Subcutaneous adipose tissue (tissue), 4 donors: Measurements from ENCODE around the gene SYP. TPM values are rescaled to one million over a fixed set of nuclear protein-coding genes. Genes with fewer than 3 reads are reported as not detected.

ENCODE experiments used
- CTCF ChIP-seq: fragments of 450-650 bp; IDR thresholded peaks from one replicate; pipeline ENCODE4 v1.5.1; 2016; ENCODE audit warnings: low read depth, mild to moderate bottlenecking, control low read depth, antibody characterized with exemption, moderate library complexity
- total RNA-seq, 4 donors: library from RNA; depleted of rRNA; stranded (reverse); fragments of >200 nt; gene quantifications; one replicate each; pipeline ENCODE4 v1.1.0, GENCODE V29; 2016

Gene SYP
- total RNA-seq, 4 donors from 2014 or later, result 0.16 to 2.4 (median 0.91) TPM

- no peak for TF ChIP-seq CTCF
These were observed 20.1 kb upstream of the SYP start for GRCh38 chrX:49220100-49220499.

GRCh38 chrX:49214996-49215526 lies 15.1 kb upstream of the SYP start:
- no peak for TF ChIP-seq CTCF

GRCh38 chrX:49214416-49214815 lies 14.4 kb upstream of the SYP start:
- no peak for TF ChIP-seq CTCF

- no peak for TF ChIP-seq CTCF
These were observed 12.9 kb upstream of the SYP start for GRCh38 chrX:49212861-49213260.

- TF ChIP-seq CTCF, result no peak
These were observed 12.2 kb upstream of the SYP start for GRCh38 chrX:49212209-49212608.

- no peak for TF ChIP-seq CTCF
These were observed 11.1 kb upstream of the SYP start for GRCh38 chrX:49211074-49211473.

GRCh38 chrX:49210406-49210805 lies 10.4 kb upstream of the SYP start:
- no peak for TF ChIP-seq CTCF
